ENCODE measurements around the gene NRG3. TPM values are rescaled to one million over a fixed set of nuclear protein-coding genes. Genes with fewer than 3 reads are reported as not detected.

The NRG3 gene
- total RNA-seq, 1 donor from 2014 or later: 0.74 TPM

- no peak for TF ChIP-seq CTCF (IDR thresholded peaks at IDR 0.05; ENCODE audit: unreplicated experiment)
- H3K36me3 Mint-ChIP-seq: no peaks in the 10 kb centered on the region
- H3K4me1 Mint-ChIP-seq: no peaks in the 10 kb centered on the region
- no peak overlapping the region for H3K4me3 Mint-ChIP-seq
- H3K27ac Mint-ChIP-seq: no peak overlapping the region
- DNase-seq (ENCODE audit: low spot score in 2 of 2, unreplicated experiment in 2 of 2): no peak
- peaks cover 16% of the 10 kb centered on the region for H3K27me3 Mint-ChIP-seq (ENCODE audit: low read depth)
- H3K9me3 Mint-ChIP-seq: no peaks in the 10 kb centered on the region
These were observed 393.0 kb downstream of the NRG3 start for GRCh38 chr10:82267960-82268359.

GRCh38 chr10:82277591-82277990 is 402.6 kb downstream of the NRG3 start:
- Mint-ChIP-seq H3K4me1 (no peaks in the 10 kb centered on the region), H3K4me3 (no peak overlapping the region), H3K27me3 (ENCODE audit: low read depth) (peaks cover 5% of the 10 kb centered on the region), H3K9me3 (no peaks in the 10 kb centered on the region), H3K36me3 (no peaks in the 10 kb centered on the region), H3K27ac (no peak overlapping the region)
- DNase-seq (ENCODE audit: low spot score in 2 of 2, unreplicated experiment in 2 of 2): no peak
- TF ChIP-seq CTCF (IDR thresholded peaks at IDR 0.05; ENCODE audit: unreplicated experiment): no peak

GRCh38 chr10:82278401-82279182 is 403.6 kb downstream of the NRG3 start:
- no peak overlapping the region for H3K4me3 Mint-ChIP-seq
- no peaks in the 10 kb centered on the region for H3K4me1 Mint-ChIP-seq
- no peak overlapping the region for H3K27ac Mint-ChIP-seq
- TF ChIP-seq CTCF (IDR thresholded peaks at IDR 0.05; ENCODE audit: unreplicated experiment): no peak
- no peaks in the 10 kb centered on the region for H3K36me3 Mint-ChIP-seq
- H3K27me3 Mint-ChIP-seq (ENCODE audit: low read depth): peaks cover 5% of the 10 kb centered on the region
- DNase-seq (ENCODE audit: low spot score in 2 of 2, unreplicated experiment in 2 of 2): no peak
- no peaks in the 10 kb centered on the region for H3K9me3 Mint-ChIP-seq

GRCh38 chr10:82282782-82283456 is 407.9 kb downstream of the NRG3 start:
- no peak for TF ChIP-seq CTCF (IDR thresholded peaks at IDR 0.05; ENCODE audit: unreplicated experiment)
- no peak overlapping the region for H3K4me3 Mint-ChIP-seq

GRCh38 chr10:82284180-82284579 is 409.2 kb downstream of the NRG3 start:
- no peak for DNase-seq (ENCODE audit: low spot score in 2 of 2, unreplicated experiment in 2 of 2)
- Mint-ChIP-seq H3K36me3 (no peaks in the 10 kb centered on the region), H3K4me1 (no peaks in the 10 kb centered on the region), H3K9me3 (no peaks in the 10 kb centered on the region), H3K4me3 (no peak overlapping the region), H3K27me3 (ENCODE audit: low read depth) (peaks cover 2% of the 10 kb centered on the region), H3K27ac (no peak overlapping the region)
- no peak for TF ChIP-seq CTCF (IDR thresholded peaks at IDR 0.05; ENCODE audit: unreplicated experiment)

More at GRCh38 chr10:82282782-82283456, 407.9 kb downstream of the NRG3 start:
- Mint-ChIP-seq H3K27ac (no peak overlapping the region), H3K9me3 (no peaks in the 10 kb centered on the region), H3K36me3 (no peaks in the 10 kb centered on the region), H3K4me1 (no peaks in the 10 kb centered on the region), H3K27me3 (ENCODE audit: low read depth) (peaks cover 5% of the 10 kb centered on the region)
- no peak for DNase-seq (ENCODE audit: low spot score in 2 of 2, unreplicated experiment in 2 of 2)

Measured in mesothelial cell of epicardium (in vitro differentiated cells).